Ectodermal cell (in vitro differentiated cells): ENCODE measurements around the gene LDLRAD2.

Experiments
- H3K27ac ChIP-seq: 2 replicates; pipeline ENCODE4 v1.7.0; 2013; ENCODE audit warnings: mild to moderate bottlenecking, low read depth, low read length; ENCODE audit not compliant: insufficient read depth, poor library complexity, severe bottlenecking
- H3K27me3 ChIP-seq: 2 replicates; pipeline ENCODE4 v1.7.0; 2013; ENCODE audit warnings: mild to moderate bottlenecking, low read length; ENCODE audit not compliant: insufficient read depth, control insufficient read depth, poor library complexity, severe bottlenecking
- H3K36me3 ChIP-seq: one replicate; pipeline ENCODE4 v1.7.0; 2013; ENCODE audit warnings: low read length; ENCODE audit not compliant: control insufficient read depth, insufficient read depth
- H3K4me1 ChIP-seq: one replicate; pipeline ENCODE4 v1.7.0; 2013; ENCODE audit warnings: low read length; ENCODE audit not compliant: control insufficient read depth, insufficient read depth
- H3K4me3 ChIP-seq: 2 replicates; pipeline ENCODE4 v1.7.0; 2013; ENCODE audit warnings: low read depth, low read length, control low read depth; ENCODE audit not compliant: insufficient read depth
- H3K9me3 ChIP-seq: 2 replicates; pipeline ENCODE4 v1.7.0; 2013; ENCODE audit warnings: mild to moderate bottlenecking, low read length, moderate library complexity; ENCODE audit not compliant: control insufficient read depth
- WGBS, 2 experiments: methylation state at CpG; one replicate each; pipeline ENCODE4 v1.1.7; 2013; ENCODE audit warnings: missing lambda C conversion rate in 2 of 2; 5-methylcytosine and 5-hydroxymethylcytosine counted together

Gene LDLRAD2

GRCh38 chr1:21852282-21853130 lies 40.4 kb downstream of the LDLRAD2 start:
- WGBS, 2 experiments: 94% methylated on average over 29 of the region's 29 CpGs
- H3K27me3 ChIP-seq: no peaks in the 10 kb centered on the region
- H3K4me3 ChIP-seq: no peak overlapping the region
- no peak overlapping the region for H3K27ac ChIP-seq
- H3K36me3 ChIP-seq: peaks cover 10% of the 10 kb centered on the region
- H3K4me1 ChIP-seq: no peaks in the 10 kb centered on the region
- H3K9me3 ChIP-seq: no peaks in the 10 kb centered on the region

DNA sequence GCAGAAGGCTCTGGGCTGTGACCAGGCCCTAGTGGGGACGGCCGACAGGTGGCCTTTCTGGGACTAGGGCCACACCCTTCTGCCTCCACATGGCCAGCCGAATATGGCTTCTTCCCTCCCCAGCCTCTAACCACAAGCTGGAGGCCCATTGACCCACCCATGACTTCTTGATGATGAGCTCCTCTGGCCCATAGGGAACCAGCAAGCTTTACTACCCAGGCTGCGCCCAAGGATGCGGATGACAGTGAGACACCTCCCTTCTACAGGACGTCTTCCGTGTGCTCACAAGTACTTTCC lies 41.0 kb downstream of the LDLRAD2 start:
- no peaks in the 10 kb centered on the region for H3K4me1 ChIP-seq
- no peak overlapping the region for H3K27ac ChIP-seq
- H3K9me3 ChIP-seq: no peaks in the 10 kb centered on the region
- H3K4me3 ChIP-seq: no peak overlapping the region
- H3K36me3 ChIP-seq: peaks cover 7% of the 10 kb centered on the region
- WGBS, 2 experiments: 84 to 87% methylated on average over 7 of the region's 7 CpGs
- H3K27me3 ChIP-seq: no peaks in the 10 kb centered on the region

DNA sequence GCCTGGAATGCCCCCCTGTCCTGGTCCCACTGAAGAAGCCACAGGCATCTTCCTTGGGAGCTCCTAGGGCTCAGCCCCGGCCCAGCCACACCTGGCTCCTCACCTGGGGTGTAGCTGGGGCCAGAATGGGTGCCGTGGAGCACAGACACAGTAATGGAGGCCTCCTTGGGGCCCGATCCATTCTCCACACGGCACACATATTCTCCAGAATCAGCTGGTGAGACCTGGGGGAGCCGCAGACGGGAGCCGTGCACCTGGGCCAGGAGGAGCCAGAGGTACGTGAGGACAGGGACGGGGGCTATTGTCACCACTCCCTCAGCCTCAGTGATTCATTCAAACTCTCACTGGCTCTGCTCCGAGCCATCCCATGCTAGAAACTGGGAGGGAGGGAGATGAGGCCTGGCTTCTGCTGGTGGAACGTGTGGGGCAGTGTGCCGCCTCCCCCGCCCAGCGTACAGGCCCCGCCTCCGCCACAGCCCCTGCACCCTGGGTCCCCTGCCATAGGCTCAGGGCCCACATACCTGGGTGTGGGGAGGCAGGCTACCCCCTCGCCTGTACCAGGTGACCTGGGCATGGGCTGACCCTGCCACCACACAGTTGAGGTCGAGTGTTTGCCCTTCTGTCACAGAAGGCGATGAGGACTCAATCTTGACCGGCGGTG lies 42.2 kb downstream of the LDLRAD2 start:
- Histone ChIP-seq H3K27me3 (no peaks in the 10 kb centered on the region), H3K4me1 (no peaks in the 10 kb centered on the region), H3K4me3 (no peak overlapping the region), H3K9me3 (no peaks in the 10 kb centered on the region), H3K27ac (no peak overlapping the region), H3K36me3 (peaks cover 7% of the 10 kb centered on the region)
- WGBS, 2 experiments: 94 to 95% methylated on average over 21 of the region's 21 CpGs

- Histone ChIP-seq H3K36me3 (peaks cover 7% of the 10 kb centered on the region), H3K27ac (no peak overlapping the region), H3K9me3 (no peaks in the 10 kb centered on the region), H3K4me1 (no peaks in the 10 kb centered on the region), H3K4me3 (no peak overlapping the region), H3K27me3 (no peaks in the 10 kb centered on the region)
- 94 to 97% methylated on average over 13 of the region's 13 CpGs for WGBS, 2 experiments
Measured at GRCh38 chr1:21854751-21855131, 42.7 kb downstream of the LDLRAD2 start.

GRCh38 chr1:21855257-21856096 lies 43.4 kb downstream of the LDLRAD2 start:
- peaks cover 7% of the 10 kb centered on the region for H3K36me3 ChIP-seq
- 94 to 95% methylated on average over 35 of the region's 35 CpGs for WGBS, 2 experiments
- H3K4me3 ChIP-seq: no peak overlapping the region
- no peaks in the 10 kb centered on the region for H3K9me3 ChIP-seq
- no peak overlapping the region for H3K27ac ChIP-seq
- H3K4me1 ChIP-seq: no peaks in the 10 kb centered on the region
- no peaks in the 10 kb centered on the region for H3K27me3 ChIP-seq

GRCh38 chr1:21857142-21857839 lies 45.2 kb downstream of the LDLRAD2 start:
- no peak overlapping the region for H3K27ac ChIP-seq
- WGBS, 2 experiments: 96 to 97% methylated on average over 14 of the region's 14 CpGs
- peaks cover 13% of the 10 kb centered on the region for H3K36me3 ChIP-seq
- H3K4me1 ChIP-seq: no peaks in the 10 kb centered on the region
- H3K27me3 ChIP-seq: no peaks in the 10 kb centered on the region
- no peaks in the 10 kb centered on the region for H3K9me3 ChIP-seq
- H3K4me3 ChIP-seq: no peak overlapping the region

GRCh38 chr1:21857840-21858670 lies 46.0 kb downstream of the LDLRAD2 start:
- H3K27ac ChIP-seq: no peak overlapping the region
- no peak overlapping the region for H3K4me3 ChIP-seq
- WGBS, 2 experiments: 94% methylated on average over 15 of the region's 15 CpGs
- H3K27me3 ChIP-seq: no peaks in the 10 kb centered on the region
- peaks cover 13% of the 10 kb centered on the region for H3K36me3 ChIP-seq
- H3K4me1 ChIP-seq: no peaks in the 10 kb centered on the region
- no peaks in the 10 kb centered on the region for H3K9me3 ChIP-seq

- Histone ChIP-seq H3K4me1 (no peaks in the 10 kb centered on the region), H3K4me3 (no peak overlapping the region), H3K9me3 (no peaks in the 10 kb centered on the region), H3K27me3 (no peaks in the 10 kb centered on the region), H3K36me3 (peaks cover 13% of the 10 kb centered on the region), H3K27ac (no peak overlapping the region)
- WGBS, 2 experiments: 94 to 97% methylated on average over 10 of the region's 10 CpGs
Measured at GRCh38 chr1:21859669-21860179, 47.7 kb downstream of the LDLRAD2 start.

DNA sequence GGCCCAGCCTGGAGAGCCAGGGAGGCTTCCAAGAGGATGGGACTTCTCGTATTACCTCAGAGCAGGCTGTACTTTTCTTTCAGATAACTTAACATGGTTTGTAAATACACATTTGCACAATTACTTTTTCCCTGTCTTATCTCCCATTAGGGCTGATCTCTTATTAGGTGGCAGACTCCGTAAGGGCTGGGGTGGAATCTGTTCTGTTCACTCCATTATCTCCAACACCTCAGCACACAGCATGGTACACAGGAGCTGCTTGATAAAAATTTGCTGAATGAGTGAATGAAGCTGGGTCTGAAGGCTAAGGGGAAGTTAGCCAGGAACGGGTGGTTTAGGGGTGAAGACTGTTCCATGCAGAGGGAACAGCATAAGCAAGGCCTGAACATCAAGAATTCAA lies 48.9 kb downstream of the LDLRAD2 start:
- 96 to 97% methylated on average over 3 of the region's 3 CpGs for WGBS, 2 experiments
- H3K36me3 ChIP-seq: peaks cover 9% of the 10 kb centered on the region

More for the DNA sequence above, 48.9 kb downstream of the LDLRAD2 start:
- H3K27me3 ChIP-seq: no peaks in the 10 kb centered on the region
- H3K9me3 ChIP-seq: no peaks in the 10 kb centered on the region
- no peak overlapping the region for H3K4me3 ChIP-seq
- H3K27ac ChIP-seq: no peak overlapping the region
- H3K4me1 ChIP-seq: no peaks in the 10 kb centered on the region
